Memory B cell (primary cell): ENCODE results near the gene PTPRD.
"Not testable (repeated sequence)": the region's sequence is repeated elsewhere in the genome, so short reads cannot be mapped to it uniquely, and the experiment has no call there.

Experiments
- ATAC-seq: fragments of 150-1000 bp; cut with Tn5 transposase; 2 replicates; pipeline ENCODE4 v1.10.0; 2021; ENCODE audit warnings: low read depth, mild to moderate bottlenecking, moderate library complexity
- DNase-seq, 2 donors: peaks; one replicate each; pipeline ENCODE4 v3.0.0; 2022; ENCODE audit warnings: low spot score in 2 of 2
- H3K27ac Mint-ChIP-seq: one replicate; pipeline ENCODE4 v1.8.0; 2022; ENCODE audit warnings: mild to moderate bottlenecking, moderate library complexity, mixed read lengths
- H3K27me3 Mint-ChIP-seq: one replicate; pipeline ENCODE4 v1.8.0; 2022; ENCODE audit warnings: mixed read lengths
- H3K36me3 Mint-ChIP-seq: one replicate; pipeline ENCODE4 v1.8.0; 2022; ENCODE audit warnings: mild to moderate bottlenecking, mixed read lengths
- H3K4me1 Mint-ChIP-seq: one replicate; pipeline ENCODE4 v1.8.0; 2022; ENCODE audit warnings: mixed read lengths
- H3K4me3 Mint-ChIP-seq: one replicate; pipeline ENCODE4 v1.8.0; 2022; ENCODE audit warnings: mild to moderate bottlenecking, moderate library complexity, mixed read lengths
- H3K9me3 Mint-ChIP-seq: one replicate; pipeline ENCODE4 v1.8.0; 2022; ENCODE audit warnings: mixed read lengths

Gene PTPRD

GRCh38 chr9:9173264-9173663 lies 1439.5 kb downstream of the PTPRD start:
- no peak for ATAC-seq
- H3K4me1 Mint-ChIP-seq, result no peaks in the 10 kb centered on the region
- H3K36me3 Mint-ChIP-seq, result no peaks in the 10 kb centered on the region
- no peak for DNase-seq
- H3K27me3 Mint-ChIP-seq, result no peaks in the 10 kb centered on the region
- H3K4me3 Mint-ChIP-seq, result no peak overlapping the region
- H3K27ac Mint-ChIP-seq, result no peak overlapping the region
- peaks cover 6% of the 10 kb centered on the region for H3K9me3 Mint-ChIP-seq

- Mint-ChIP-seq H3K9me3 (peaks cover 4% of the 10 kb centered on the region), H3K36me3 (no peaks in the 10 kb centered on the region), H3K4me1 (no peaks in the 10 kb centered on the region), H3K27ac (no peak overlapping the region), H3K4me3 (no peak overlapping the region), H3K27me3 (no peaks in the 10 kb centered on the region)
- ATAC-seq (no peak), DNase-seq (no peak)
These were observed 1442.2 kb downstream of the PTPRD start for GRCh38 chr9:9170439-9171134.

GRCh38 chr9:9142001-9142400 lies 1470.8 kb downstream of the PTPRD start:
- no peaks in the 10 kb centered on the region for H3K27me3 Mint-ChIP-seq
- peaks cover 2% of the 10 kb centered on the region for H3K9me3 Mint-ChIP-seq
- no peak overlapping the region for H3K27ac Mint-ChIP-seq
- DNase-seq, result no peak
- H3K4me3 Mint-ChIP-seq, result no peak overlapping the region
- no peaks in the 10 kb centered on the region for H3K36me3 Mint-ChIP-seq
- H3K4me1 Mint-ChIP-seq, result no peaks in the 10 kb centered on the region
- ATAC-seq, result no peak

GRCh38 chr9:9133526-9133925 lies 1479.3 kb downstream of the PTPRD start:
- peaks cover 5% of the 10 kb centered on the region for H3K9me3 Mint-ChIP-seq
- H3K36me3 Mint-ChIP-seq, result no peaks in the 10 kb centered on the region
- DNase-seq, result no peak
- no peak overlapping the region for H3K27ac Mint-ChIP-seq
- no peaks in the 10 kb centered on the region for H3K4me1 Mint-ChIP-seq
- no peak for ATAC-seq
- H3K4me3 Mint-ChIP-seq, result no peak overlapping the region
- no peaks in the 10 kb centered on the region for H3K27me3 Mint-ChIP-seq

GRCh38 chr9:9124616-9125015 lies 1488.2 kb downstream of the PTPRD start:
- H3K4me3 Mint-ChIP-seq, result no peak overlapping the region
- no peaks in the 10 kb centered on the region for H3K4me1 Mint-ChIP-seq
- H3K9me3 Mint-ChIP-seq, result peaks cover 6% of the 10 kb centered on the region
- DNase-seq (no peak), ATAC-seq (no peak)
- no peaks in the 10 kb centered on the region for H3K36me3 Mint-ChIP-seq
- no peak overlapping the region for H3K27ac Mint-ChIP-seq
- no peaks in the 10 kb centered on the region for H3K27me3 Mint-ChIP-seq

GRCh38 chr9:9122230-9122875 lies 1490.4 kb downstream of the PTPRD start:
- H3K27ac Mint-ChIP-seq, result no peak overlapping the region
- no peak for DNase-seq
- no peaks in the 10 kb centered on the region for H3K36me3 Mint-ChIP-seq
- no peaks in the 10 kb centered on the region for H3K4me1 Mint-ChIP-seq
- peaks cover 6% of the 10 kb centered on the region for H3K9me3 Mint-ChIP-seq
- H3K27me3 Mint-ChIP-seq, result no peaks in the 10 kb centered on the region
- no peak overlapping the region for H3K4me3 Mint-ChIP-seq
- ATAC-seq, result no peak

GRCh38 chr9:9117866-9118265 lies 1494.9 kb downstream of the PTPRD start:
- ATAC-seq, result no peak
- Mint-ChIP-seq H3K9me3 (no peaks in the 10 kb centered on the region), H3K27me3 (no peaks in the 10 kb centered on the region), H3K4me3 (no peak overlapping the region), H3K36me3 (no peaks in the 10 kb centered on the region), H3K27ac (no peak overlapping the region), H3K4me1 (no peaks in the 10 kb centered on the region)
- no peak for DNase-seq

- no peak for ATAC-seq
These were observed 1500.6 kb downstream of the PTPRD start for GRCh38 chr9:9112001-9112720.

GRCh38 chr9:9108641-9109040 lies 1504.2 kb downstream of the PTPRD start:
- H3K27me3 Mint-ChIP-seq, result no peaks in the 10 kb centered on the region
- no peak for ATAC-seq

More at GRCh38 chr9:9112001-9112720, 1500.6 kb downstream of the PTPRD start:
- Mint-ChIP-seq H3K4me1 (no peaks in the 10 kb centered on the region), H3K36me3 (no peaks in the 10 kb centered on the region), H3K27me3 (no peaks in the 10 kb centered on the region), H3K27ac (no peak overlapping the region), H3K4me3 (no peak overlapping the region), H3K9me3 (no peaks in the 10 kb centered on the region)
- DNase-seq, result no peak

GRCh38 chr9:9102295-9102694 lies 1510.5 kb downstream of the PTPRD start:
- ATAC-seq (no peak), DNase-seq (no peak)
- H3K4me3 Mint-ChIP-seq, result no peak overlapping the region
- H3K4me1 Mint-ChIP-seq, result no peaks in the 10 kb centered on the region
- H3K27me3 Mint-ChIP-seq, result no peaks in the 10 kb centered on the region
- H3K9me3 Mint-ChIP-seq, result peaks cover 2% of the 10 kb centered on the region
- no peak overlapping the region for H3K27ac Mint-ChIP-seq
- H3K36me3 Mint-ChIP-seq, result no peaks in the 10 kb centered on the region

More at GRCh38 chr9:9108641-9109040, 1504.2 kb downstream of the PTPRD start:
- DNase-seq, result no peak
- Mint-ChIP-seq H3K9me3 (peaks cover 2% of the 10 kb centered on the region), H3K27ac (no peak overlapping the region), H3K4me1 (no peaks in the 10 kb centered on the region), H3K4me3 (no peak overlapping the region), H3K36me3 (no peaks in the 10 kb centered on the region)

GRCh38 chr9:9100070-9100469 lies 1512.7 kb downstream of the PTPRD start:
- no peaks in the 10 kb centered on the region for H3K36me3 Mint-ChIP-seq
- no peak overlapping the region for H3K27ac Mint-ChIP-seq
- no peak overlapping the region for H3K4me3 Mint-ChIP-seq
- ATAC-seq (no peak), DNase-seq (no peak)
- H3K9me3 Mint-ChIP-seq, result peaks cover 3% of the 10 kb centered on the region
- no peaks in the 10 kb centered on the region for H3K4me1 Mint-ChIP-seq
- H3K27me3 Mint-ChIP-seq, result no peaks in the 10 kb centered on the region

GRCh38 chr9:9099646-9100045 lies 1513.2 kb downstream of the PTPRD start:
- H3K36me3 Mint-ChIP-seq, result no peaks in the 10 kb centered on the region
- no peak for ATAC-seq
- H3K27ac Mint-ChIP-seq, result no peak overlapping the region
- H3K27me3 Mint-ChIP-seq, result no peaks in the 10 kb centered on the region
- no peaks in the 10 kb centered on the region for H3K4me1 Mint-ChIP-seq
- no peak overlapping the region for H3K4me3 Mint-ChIP-seq
- H3K9me3 Mint-ChIP-seq, result peaks cover 3% of the 10 kb centered on the region
- no peak for DNase-seq

GRCh38 chr9:9097254-9097653 lies 1515.5 kb downstream of the PTPRD start:
- not testable (repeated sequence) for DNase-seq, H3K36me3 Mint-ChIP-seq, H3K4me3 Mint-ChIP-seq, ATAC-seq, H3K27me3 Mint-ChIP-seq, H3K27ac Mint-ChIP-seq, H3K9me3 Mint-ChIP-seq, H3K4me1 Mint-ChIP-seq

- Mint-ChIP-seq H3K27me3 (no peaks in the 10 kb centered on the region), H3K36me3 (no peaks in the 10 kb centered on the region), H3K4me1 (no peaks in the 10 kb centered on the region), H3K9me3 (peaks cover 5% of the 10 kb centered on the region), H3K27ac (no peak overlapping the region), H3K4me3 (no peak overlapping the region)
- DNase-seq, result no peak
- no peak for ATAC-seq
These were observed 1521.4 kb downstream of the PTPRD start for GRCh38 chr9:9091387-9091786.
